ENCODE data around the gene EVA1A. TPM values are rescaled to one million over a fixed set of nuclear protein-coding genes. Genes with fewer than 3 reads are reported as not detected.
A peak's percentile ranks its signal among the peaks of the same experiment; 100 is the strongest.

EVA1A gene
- total and polyA plus RNA-seq, 2 experiments from 2014 or later: 4.6 to 7.9 TPM

DNA sequence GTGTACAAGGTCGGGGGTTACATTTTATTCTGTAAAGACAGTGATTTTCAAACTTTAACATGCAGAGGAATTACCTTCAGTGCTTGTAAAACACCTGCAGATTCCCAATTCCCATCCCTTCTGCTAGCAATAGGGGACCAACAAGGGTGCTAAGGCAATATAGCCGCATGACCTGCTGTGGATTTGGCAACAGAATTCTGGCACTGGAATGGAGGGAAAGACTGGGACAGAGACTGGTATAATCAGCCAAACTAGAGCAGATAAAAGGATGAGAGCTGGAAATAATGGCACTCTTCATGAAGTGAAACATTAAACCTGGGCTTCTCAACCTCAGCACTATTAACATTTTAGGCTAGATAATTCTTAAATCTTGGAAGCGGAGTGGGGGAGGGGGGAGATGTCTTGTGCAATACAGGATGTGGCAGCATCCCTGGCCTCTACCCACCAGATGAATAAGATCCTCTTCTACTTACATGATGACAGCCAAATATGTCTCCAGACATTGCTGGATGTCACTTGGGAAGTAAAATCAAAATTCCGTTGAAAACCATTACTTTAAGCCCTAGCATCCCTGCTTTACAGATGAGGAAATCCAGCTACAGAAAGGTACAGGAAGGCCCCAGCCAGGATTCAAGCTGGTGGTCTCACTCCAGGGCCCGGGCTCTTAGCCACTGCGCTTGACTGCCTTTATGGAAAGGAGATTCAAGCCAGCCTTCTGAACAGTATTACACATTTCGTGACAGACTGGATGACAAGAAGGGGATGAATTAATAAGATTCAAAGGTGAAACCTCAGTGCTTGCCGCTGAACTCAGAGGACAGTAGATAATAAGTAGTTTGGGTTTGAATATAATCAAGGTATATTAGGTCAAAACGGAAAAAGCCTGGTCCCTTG, 1.7 kb downstream of the EVA1A start:
- no peak overlapping the region for H3K4me3 ChIP-seq
- Mint-ChIP-seq H3K9me3 (no peaks in the 10 kb centered on the region), H3K4me1 (peaks cover 48% of the 10 kb centered on the region), H3K27me3 (ENCODE audit: insufficient read depth, low read depth, poor library complexity) (peaks cover 23% of the 10 kb centered on the region), H3K27ac (no peak overlapping the region), H3K36me3 (ENCODE audit: low read depth) (no peaks in the 10 kb centered on the region), H3K4me3 (peak overlapping the region; percentile 48; the same call in 1 of the 3 replicates)
- H3K27me3 ChIP-seq (ENCODE audit: insufficient read depth): peaks cover 26% of the 10 kb centered on the region
- peak overlapping the region; percentile 62; the same call in 1 of the 2 replicates for H3K4me2 ChIP-seq
- H3K36me3 ChIP-seq (ENCODE audit: insufficient read depth): no peaks in the 10 kb centered on the region
- DNase-seq (ENCODE audit: low spot score) (no peak), ATAC-seq (no peak)
- H3K27ac ChIP-seq (ENCODE audit: low read depth): no peak overlapping the region
- no peaks in the 10 kb centered on the region for H3K79me2 ChIP-seq (replicated peaks; ENCODE audit: insufficient read depth)
- TF ChIP-seq, protein P1, sequence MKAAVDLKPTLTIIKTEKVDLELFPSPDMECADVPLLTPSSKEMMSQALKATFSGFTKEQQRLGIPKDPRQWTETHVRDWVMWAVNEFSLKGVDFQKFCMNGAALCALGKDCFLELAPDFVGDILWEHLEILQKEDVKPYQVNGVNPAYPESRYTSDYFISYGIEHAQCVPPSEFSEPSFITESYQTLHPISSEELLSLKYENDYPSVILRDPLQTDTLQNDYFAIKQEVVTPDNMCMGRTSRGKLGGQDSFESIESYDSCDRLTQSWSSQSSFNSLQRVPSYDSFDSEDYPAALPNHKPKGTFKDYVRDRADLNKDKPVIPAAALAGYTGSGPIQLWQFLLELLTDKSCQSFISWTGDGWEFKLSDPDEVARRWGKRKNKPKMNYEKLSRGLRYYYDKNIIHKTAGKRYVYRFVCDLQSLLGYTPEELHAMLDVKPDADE (IDR thresholded peaks at IDR 0.05): no peak
- TF ChIP-seq, protein P2, sequence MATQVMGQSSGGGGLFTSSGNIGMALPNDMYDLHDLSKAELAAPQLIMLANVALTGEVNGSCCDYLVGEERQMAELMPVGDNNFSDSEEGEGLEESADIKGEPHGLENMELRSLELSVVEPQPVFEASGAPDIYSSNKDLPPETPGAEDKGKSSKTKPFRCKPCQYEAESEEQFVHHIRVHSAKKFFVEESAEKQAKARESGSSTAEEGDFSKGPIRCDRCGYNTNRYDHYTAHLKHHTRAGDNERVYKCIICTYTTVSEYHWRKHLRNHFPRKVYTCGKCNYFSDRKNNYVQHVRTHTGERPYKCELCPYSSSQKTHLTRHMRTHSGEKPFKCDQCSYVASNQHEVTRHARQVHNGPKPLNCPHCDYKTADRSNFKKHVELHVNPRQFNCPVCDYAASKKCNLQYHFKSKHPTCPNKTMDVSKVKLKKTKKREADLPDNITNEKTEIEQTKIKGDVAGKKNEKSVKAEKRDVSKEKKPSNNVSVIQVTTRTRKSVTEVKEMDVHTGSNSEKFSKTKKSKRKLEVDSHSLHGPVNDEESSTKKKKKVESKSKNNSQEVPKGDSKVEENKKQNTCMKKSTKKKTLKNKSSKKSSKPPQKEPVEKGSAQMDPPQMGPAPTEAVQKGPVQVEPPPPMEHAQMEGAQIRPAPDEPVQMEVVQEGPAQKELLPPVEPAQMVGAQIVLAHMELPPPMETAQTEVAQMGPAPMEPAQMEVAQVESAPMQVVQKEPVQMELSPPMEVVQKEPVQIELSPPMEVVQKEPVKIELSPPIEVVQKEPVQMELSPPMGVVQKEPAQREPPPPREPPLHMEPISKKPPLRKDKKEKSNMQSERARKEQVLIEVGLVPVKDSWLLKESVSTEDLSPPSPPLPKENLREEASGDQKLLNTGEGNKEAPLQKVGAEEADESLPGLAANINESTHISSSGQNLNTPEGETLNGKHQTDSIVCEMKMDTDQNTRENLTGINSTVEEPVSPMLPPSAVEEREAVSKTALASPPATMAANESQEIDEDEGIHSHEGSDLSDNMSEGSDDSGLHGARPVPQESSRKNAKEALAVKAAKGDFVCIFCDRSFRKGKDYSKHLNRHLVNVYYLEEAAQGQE (IDR thresholded peaks at IDR 0.05; ENCODE audit: unreplicated experiment): no peak
- TF ChIP-seq ZNF331 (CRISPR knock-in tag; IDR thresholded peaks at IDR 0.05; ENCODE audit: low read depth) (no peak), POLR2AphosphoS5 (IDR thresholded peaks at IDR 0.05; ENCODE audit: low read depth) (no peak), EZH2 (IDR thresholded peaks at IDR 0.05; ENCODE audit: low read depth, unreplicated experiment) (no peak), EZH2phosphoT487 (IDR thresholded peaks at IDR 0.05; ENCODE audit: unreplicated experiment) (no peak)
- TF ChIP-seq, protein P3, sequence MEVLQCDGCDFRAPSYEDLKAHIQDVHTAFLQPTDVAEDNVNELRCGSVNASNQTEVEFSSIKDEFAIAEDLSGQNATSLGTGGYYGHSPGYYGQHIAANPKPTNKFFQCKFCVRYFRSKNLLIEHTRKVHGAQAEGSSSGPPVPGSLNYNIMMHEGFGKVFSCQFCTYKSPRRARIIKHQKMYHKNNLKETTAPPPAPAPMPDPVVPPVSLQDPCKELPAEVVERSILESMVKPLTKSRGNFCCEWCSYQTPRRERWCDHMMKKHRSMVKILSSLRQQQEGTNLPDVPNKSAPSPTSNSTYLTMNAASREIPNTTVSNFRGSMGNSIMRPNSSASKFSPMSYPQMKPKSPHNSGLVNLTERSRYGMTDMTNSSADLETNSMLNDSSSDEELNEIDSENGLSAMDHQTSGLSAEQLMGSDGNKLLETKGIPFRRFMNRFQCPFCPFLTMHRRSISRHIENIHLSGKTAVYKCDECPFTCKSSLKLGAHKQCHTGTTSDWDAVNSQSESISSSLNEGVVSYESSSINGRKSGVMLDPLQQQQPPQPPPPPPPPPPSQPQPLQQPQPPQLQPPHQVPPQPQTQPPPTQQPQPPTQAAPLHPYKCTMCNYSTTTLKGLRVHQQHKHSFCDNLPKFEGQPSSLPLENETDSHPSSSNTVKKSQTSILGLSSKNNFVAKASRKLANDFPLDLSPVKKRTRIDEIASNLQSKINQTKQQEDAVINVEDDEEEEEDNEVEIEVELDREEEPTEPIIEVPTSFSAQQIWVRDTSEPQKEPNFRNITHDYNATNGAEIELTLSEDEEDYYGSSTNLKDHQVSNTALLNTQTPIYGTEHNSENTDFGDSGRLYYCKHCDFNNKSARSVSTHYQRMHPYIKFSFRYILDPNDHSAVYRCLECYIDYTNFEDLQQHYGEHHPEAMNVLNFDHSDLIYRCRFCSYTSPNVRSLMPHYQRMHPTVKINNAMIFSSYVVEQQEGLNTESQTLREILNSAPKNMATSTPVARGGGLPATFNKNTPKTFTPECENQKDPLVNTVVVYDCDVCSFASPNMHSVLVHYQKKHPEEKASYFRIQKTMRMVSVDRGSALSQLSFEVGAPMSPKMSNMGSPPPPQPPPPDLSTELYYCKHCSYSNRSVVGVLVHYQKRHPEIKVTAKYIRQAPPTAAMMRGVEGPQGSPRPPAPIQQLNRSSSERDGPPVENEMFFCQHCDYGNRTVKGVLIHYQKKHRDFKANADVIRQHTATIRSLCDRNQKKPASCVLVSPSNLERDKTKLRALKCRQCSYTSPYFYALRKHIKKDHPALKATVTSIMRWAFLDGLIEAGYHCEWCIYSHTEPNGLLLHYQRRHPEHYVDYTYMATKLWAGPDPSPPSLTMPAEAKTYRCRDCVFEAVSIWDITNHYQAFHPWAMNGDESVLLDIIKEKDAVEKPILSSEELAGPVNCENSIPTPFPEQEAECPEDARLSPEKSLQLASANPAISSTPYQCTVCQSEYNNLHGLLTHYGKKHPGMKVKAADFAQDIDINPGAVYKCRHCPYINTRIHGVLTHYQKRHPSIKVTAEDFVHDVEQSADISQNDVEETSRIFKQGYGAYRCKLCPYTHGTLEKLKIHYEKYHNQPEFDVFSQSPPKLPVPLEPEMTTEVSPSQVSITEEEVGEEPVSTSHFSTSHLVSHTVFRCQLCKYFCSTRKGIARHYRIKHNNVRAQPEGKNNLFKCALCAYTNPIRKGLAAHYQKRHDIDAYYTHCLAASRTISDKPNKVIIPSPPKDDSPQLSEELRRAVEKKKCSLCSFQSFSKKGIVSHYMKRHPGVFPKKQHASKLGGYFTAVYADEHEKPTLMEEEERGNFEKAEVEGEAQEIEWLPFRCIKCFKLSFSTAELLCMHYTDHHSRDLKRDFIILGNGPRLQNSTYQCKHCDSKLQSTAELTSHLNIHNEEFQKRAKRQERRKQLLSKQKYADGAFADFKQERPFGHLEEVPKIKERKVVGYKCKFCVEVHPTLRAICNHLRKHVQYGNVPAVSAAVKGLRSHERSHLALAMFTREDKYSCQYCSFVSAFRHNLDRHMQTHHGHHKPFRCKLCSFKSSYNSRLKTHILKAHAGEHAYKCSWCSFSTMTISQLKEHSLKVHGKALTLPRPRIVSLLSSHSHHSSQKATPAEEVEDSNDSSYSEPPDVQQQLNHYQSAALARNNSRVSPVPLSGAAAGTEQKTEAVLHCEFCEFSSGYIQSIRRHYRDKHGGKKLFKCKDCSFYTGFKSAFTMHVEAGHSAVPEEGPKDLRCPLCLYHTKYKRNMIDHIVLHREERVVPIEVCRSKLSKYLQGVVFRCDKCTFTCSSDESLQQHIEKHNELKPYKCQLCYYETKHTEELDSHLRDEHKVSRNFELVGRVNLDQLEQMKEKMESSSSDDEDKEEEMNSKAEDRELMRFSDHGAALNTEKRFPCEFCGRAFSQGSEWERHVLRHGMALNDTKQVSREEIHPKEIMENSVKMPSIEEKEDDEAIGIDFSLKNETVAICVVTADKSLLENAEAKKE (CRISPR knock-in tag; IDR thresholded peaks at IDR 0.05): no peak
- TF ChIP-seq, protein P4, sequence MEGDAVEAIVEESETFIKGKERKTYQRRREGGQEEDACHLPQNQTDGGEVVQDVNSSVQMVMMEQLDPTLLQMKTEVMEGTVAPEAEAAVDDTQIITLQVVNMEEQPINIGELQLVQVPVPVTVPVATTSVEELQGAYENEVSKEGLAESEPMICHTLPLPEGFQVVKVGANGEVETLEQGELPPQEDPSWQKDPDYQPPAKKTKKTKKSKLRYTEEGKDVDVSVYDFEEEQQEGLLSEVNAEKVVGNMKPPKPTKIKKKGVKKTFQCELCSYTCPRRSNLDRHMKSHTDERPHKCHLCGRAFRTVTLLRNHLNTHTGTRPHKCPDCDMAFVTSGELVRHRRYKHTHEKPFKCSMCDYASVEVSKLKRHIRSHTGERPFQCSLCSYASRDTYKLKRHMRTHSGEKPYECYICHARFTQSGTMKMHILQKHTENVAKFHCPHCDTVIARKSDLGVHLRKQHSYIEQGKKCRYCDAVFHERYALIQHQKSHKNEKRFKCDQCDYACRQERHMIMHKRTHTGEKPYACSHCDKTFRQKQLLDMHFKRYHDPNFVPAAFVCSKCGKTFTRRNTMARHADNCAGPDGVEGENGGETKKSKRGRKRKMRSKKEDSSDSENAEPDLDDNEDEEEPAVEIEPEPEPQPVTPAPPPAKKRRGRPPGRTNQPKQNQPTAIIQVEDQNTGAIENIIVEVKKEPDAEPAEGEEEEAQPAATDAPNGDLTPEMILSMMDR (conservative IDR thresholded peaks at IDR 0.05; ENCODE audit: low read depth in 2 of 2): no peak
- no peaks in the 10 kb centered on the region for H4K20me1 ChIP-seq (replicated peaks; ENCODE audit: insufficient read depth)
- peaks cover 35% of the 10 kb centered on the region for H3K4me1 ChIP-seq (ENCODE audit: insufficient read depth)
- no peaks in the 10 kb centered on the region for H3F3A ChIP-seq (replicated peaks; ENCODE audit: low read depth)
- H3K9me2 ChIP-seq (ENCODE audit: insufficient read depth): 0 out of 2 replicates have a peak, but pooled peaks cover 3% of the 10 kb centered on the region
- H2AFZ ChIP-seq: no peak overlapping the region
